H1 (cell line): ENCODE measurements around the gene TCF7L1.

Experiments
- BCL11A ChIP-seq, 2 experiments: IDR thresholded peaks; one replicate each; pipeline ENCODE4 v1.6.1; 2011; ENCODE audit warnings: low read depth in 2 of 2, low read length in 2 of 2, mild to moderate bottlenecking in 2 of 2
- CBX5 ChIP-seq: fragments of 300-800, 300-1000 bp; sonication (generic); IDR thresholded peaks from 2 replicates; pipeline ENCODE4 v1.7.1; 2016; ENCODE audit warnings: antibody characterized with exemption, low read length, low read depth
- CHD1 ChIP-seq: IDR thresholded peaks from 2 replicates; pipeline ENCODE4 v1.6.1; 2012; ENCODE audit warnings: low read depth, low read length, improper control_type of control experiment
- EGR1 ChIP-seq: IDR thresholded peaks from 2 replicates; pipeline ENCODE4 v1.6.1; 2011; ENCODE audit warnings: low read depth, low read length, borderline replicate concordance
- EP300 ChIP-seq, 2 experiments: IDR thresholded peaks; 1 replicate in 1 of 2; 2 replicates in 1 of 2; pipeline ENCODE4 v1.6.1; 2011 to 2012; ENCODE audit warnings: low read depth in 2 of 2, low read length in 2 of 2, mild to moderate bottlenecking in 2 of 2, borderline replicate concordance in 1 of 2, inconsistent platforms in 1 of 2, moderate library complexity in 1 of 2
- EZH2 ChIP-seq: fragments of 200-600 bp; sonication (generic); IDR thresholded peaks from 2 replicates; pipeline ENCODE4 v1.7.1; 2012; ENCODE audit warnings: low read depth, mild to moderate bottlenecking, moderate library complexity, low read length, inconsistent platforms; ENCODE audit not compliant: severe bottlenecking
- FOSL1 ChIP-seq: IDR thresholded peaks from 2 replicates; pipeline ENCODE4 v1.6.1; 2011; ENCODE audit warnings: mild to moderate bottlenecking, low read depth, low read length, moderate library complexity; ENCODE audit not compliant: insufficient read depth
- GABPA ChIP-seq: IDR thresholded peaks from 2 replicates; pipeline ENCODE4 v1.6.1; 2011; ENCODE audit warnings: mild to moderate bottlenecking, low read length, moderate library complexity, borderline replicate concordance; ENCODE audit not compliant: insufficient read depth
- MAFK ChIP-seq: IDR thresholded peaks from 2 replicates; pipeline ENCODE4 v1.6.1; 2012; ENCODE audit warnings: low read depth, mild to moderate bottlenecking, improper control_type of control experiment, low read length
- POLR2A ChIP-seq, 2 experiments: IDR thresholded peaks; 1 replicate in 1 of 2; 2 replicates in 1 of 2; pipeline ENCODE4 v1.6.1; 2011; ENCODE audit warnings: low read depth in 2 of 2, low read length in 2 of 2, mild to moderate bottlenecking in 2 of 2; ENCODE audit errors: control extremely low read depth in 1 of 2
- POLR2AphosphoS5 ChIP-seq: IDR thresholded peaks from 2 replicates; pipeline ENCODE4 v1.6.1; 2011; ENCODE audit warnings: low read depth, low read length
- SP1 ChIP-seq: IDR thresholded peaks from 2 replicates; pipeline ENCODE4 v1.6.1; 2011; ENCODE audit warnings: low read depth, low read length
- USF2 ChIP-seq: IDR thresholded peaks from 2 replicates; pipeline ENCODE4 v1.6.1; 2011; ENCODE audit warnings: low read length, improper control_type of control experiment
- TF ChIP-seq, protein P1 (sequence below), 3 experiments: IDR thresholded peaks; 1 replicate in 2 of 3; 2 replicates in 1 of 3; pipeline versions ENCODE4 v1.5.1 to v1.6.1; 2011; ENCODE audit warnings: low read length in 3 of 3, mild to moderate bottlenecking in 3 of 3, inconsistent platforms in 2 of 3, low read depth in 1 of 3, moderate library complexity in 1 of 3; ENCODE audit not compliant: insufficient read depth in 1 of 3; ENCODE audit errors: control extremely low read depth in 1 of 3

DNA sequence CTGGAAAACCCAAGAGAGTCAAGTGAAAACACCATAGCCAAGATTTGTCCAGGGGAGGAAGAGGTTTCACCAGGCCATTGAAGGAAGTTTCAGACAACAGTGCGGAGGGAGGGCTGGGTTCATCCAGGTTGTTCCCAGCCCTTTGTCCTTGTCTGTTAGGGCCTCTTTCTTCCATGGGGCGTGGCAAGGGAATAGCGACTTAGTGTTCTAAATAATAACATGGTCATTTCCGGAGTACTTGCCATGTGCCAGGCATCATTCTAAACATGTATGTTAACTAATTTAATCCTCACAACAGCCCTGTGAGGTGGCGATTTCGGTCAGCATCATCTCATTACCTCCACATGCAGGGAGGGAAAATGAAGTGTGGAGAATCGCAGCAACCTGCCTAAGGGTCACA, 77.3 kb downstream of the TCF7L1 start:
- TF ChIP-seq, protein P1, sequence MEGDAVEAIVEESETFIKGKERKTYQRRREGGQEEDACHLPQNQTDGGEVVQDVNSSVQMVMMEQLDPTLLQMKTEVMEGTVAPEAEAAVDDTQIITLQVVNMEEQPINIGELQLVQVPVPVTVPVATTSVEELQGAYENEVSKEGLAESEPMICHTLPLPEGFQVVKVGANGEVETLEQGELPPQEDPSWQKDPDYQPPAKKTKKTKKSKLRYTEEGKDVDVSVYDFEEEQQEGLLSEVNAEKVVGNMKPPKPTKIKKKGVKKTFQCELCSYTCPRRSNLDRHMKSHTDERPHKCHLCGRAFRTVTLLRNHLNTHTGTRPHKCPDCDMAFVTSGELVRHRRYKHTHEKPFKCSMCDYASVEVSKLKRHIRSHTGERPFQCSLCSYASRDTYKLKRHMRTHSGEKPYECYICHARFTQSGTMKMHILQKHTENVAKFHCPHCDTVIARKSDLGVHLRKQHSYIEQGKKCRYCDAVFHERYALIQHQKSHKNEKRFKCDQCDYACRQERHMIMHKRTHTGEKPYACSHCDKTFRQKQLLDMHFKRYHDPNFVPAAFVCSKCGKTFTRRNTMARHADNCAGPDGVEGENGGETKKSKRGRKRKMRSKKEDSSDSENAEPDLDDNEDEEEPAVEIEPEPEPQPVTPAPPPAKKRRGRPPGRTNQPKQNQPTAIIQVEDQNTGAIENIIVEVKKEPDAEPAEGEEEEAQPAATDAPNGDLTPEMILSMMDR (IDR thresholded peaks at IDR 0.05; ENCODE audit: control extremely low read depth in 1 of 3, insufficient read depth in 1 of 3, low read depth in 1 of 3, low read length in 3 of 3), result no peak
- TF ChIP-seq POLR2A (IDR thresholded peaks at IDR 0.05; ENCODE audit: control extremely low read depth in 1 of 2, low read depth in 2 of 2, low read length in 2 of 2) (no peak), EP300 (IDR thresholded peaks at IDR 0.05; ENCODE audit: borderline replicate concordance in 1 of 2, low read depth in 2 of 2, low read length in 2 of 2) (no peak), CBX5 (no peak), SP1 (no peak), EGR1 (no peak), USF2 (no peak), GABPA (no peak), MAFK (no peak), POLR2AphosphoS5 (no peak), EZH2 (no peak), FOSL1 (no peak), CHD1 (no peak), BCL11A (IDR thresholded peaks at IDR 0.05; ENCODE audit: low read depth in 2 of 2, low read length in 2 of 2) (no peak)
